HFFc6 (cell line): Measurements from ENCODE around the gene EIF4A2. TPM values are rescaled to one million over a fixed set of nuclear protein-coding genes. Genes with fewer than 3 reads are reported as not detected.

Source experiments
- DNase-seq: peaks from one replicate; pipeline ENCODE4 v3.0.0-alpha.2; 2018
- H3K27ac Mint-ChIP-seq: 2 replicates; pipeline ENCODE4 v1.8.0; 2020; ENCODE audit warnings: mild to moderate bottlenecking, mixed read lengths
- H3K27me3 Mint-ChIP-seq: 2 replicates; pipeline ENCODE4 v1.8.0; 2021; ENCODE audit warnings: mild to moderate bottlenecking, moderate library complexity, mixed read lengths; ENCODE audit not compliant: insufficient read depth
- H3K36me3 Mint-ChIP-seq: 2 replicates; pipeline ENCODE4 v1.8.0; 2021; ENCODE audit warnings: low read depth, mixed read lengths
- H3K4me1 Mint-ChIP-seq: 2 replicates; pipeline ENCODE4 v1.8.0; 2020; ENCODE audit warnings: low read depth, mixed read lengths
- H3K4me3 Mint-ChIP-seq: 2 replicates; pipeline ENCODE4 v1.8.0; 2020; ENCODE audit warnings: mild to moderate bottlenecking, moderate library complexity, mixed read lengths
- H3K9me3 Mint-ChIP-seq: 2 replicates; pipeline ENCODE4 v1.8.0; 2020; ENCODE audit warnings: mild to moderate bottlenecking, mixed read lengths
- CTCF ChIP-seq: fragments of 200-600 bp; sonication (generic); IDR thresholded peaks from 2 replicates; pipeline ENCODE4 v1.5.0; 2021; ENCODE audit warnings: antibody characterized with exemption, mild to moderate bottlenecking
- long read RNA-seq: library from polyadenylated mRNA; unstranded; transcript quantifications from one replicate; pipeline ENCODE4 v2.0.0, GENCODE V29; 2019
- total RNA-seq, 6 experiments: library from RNA; stranded (reverse); fragmentation: NEBNext Ultra II Directional; extraction: Animal tissue kit (Norgen Biotek cat#: 25700); gene quantifications; 2 replicates in 1 of 6; 3 replicates in 5 of 6; pipeline ENCODE4 v1.2.3, GENCODE V29; 2021

EIF4A2 gene
- total RNA-seq: 100 to 1,000 TPM; 249 to 363 (median 264) TPM
- long read RNA-seq, transcript EIF4A2-203 (10 exons, 1,751 nt): minor isoform, 15 of 654 reads
- long read RNA-seq, transcript EIF4A2-205 (11 exons, 1,889 nt): minor isoform, 136 of 654 reads
- long read RNA-seq, transcript EIF4A2-201 (11 exons, 1,919 nt): major isoform, 352 of 654 reads
- long read RNA-seq, transcript EIF4A2-207 (10 exons, 1,729 nt): minor isoform, 8 of 654 reads
- long read RNA-seq, partial matches to known transcripts: 58 of 654 reads
- long read RNA-seq, other reads (novel, unspliced or antisense): 76 of 654 reads

GRCh38 chr3:186783058-186783730 is at the start of gene EIF4A2:
Gene EIF4A2, plus strand, starts transcription at chr3:186783577. Its CDS starts 34 bp downstream, at chr3:186783611.
- Mint-ChIP-seq H3K27ac (peak within 1 kb of the TSS; percentile 99), H3K27me3 (peaks cover 19% of the 10 kb centered on the region), H3K36me3 (peaks cover 48% of the 10 kb centered on the region), H3K4me1 (peaks cover 39% of the 10 kb centered on the region), H3K4me3 (peak within 1 kb of the TSS; percentile 99), H3K9me3 (peaks cover 21% of the 10 kb centered on the region)
- TF ChIP-seq CTCF: no peak
- peak; percentile 88 for DNase-seq

- Mint-ChIP-seq H3K27ac (no peak overlapping the region), H3K36me3 (no peaks in the 10 kb centered on the region), H3K4me3 (no peak overlapping the region), H3K4me1 (peaks cover 11% of the 10 kb centered on the region), H3K27me3 (peaks cover 6% of the 10 kb centered on the region; the same call in 1 of the 2 replicates), H3K9me3 (no peaks in the 10 kb centered on the region)
- TF ChIP-seq CTCF: no peak
- no peak for DNase-seq
These were observed 40.6 kb upstream of the EIF4A2 start for GRCh38 chr3:186742618-186743380.

- Mint-ChIP-seq H3K27ac (no peak overlapping the region), H3K36me3 (no peaks in the 10 kb centered on the region), H3K4me1 (peaks cover 17% of the 10 kb centered on the region), H3K27me3 (peaks cover 6% of the 10 kb centered on the region; the same call in 1 of the 2 replicates), H3K9me3 (no peaks in the 10 kb centered on the region), H3K4me3 (no peak overlapping the region)
- TF ChIP-seq CTCF: no peak
- no peak for DNase-seq
These were observed 39.7 kb upstream of the EIF4A2 start for GRCh38 chr3:186743666-186744065.

- no peak for TF ChIP-seq CTCF
- H3K4me3 Mint-ChIP-seq: peak overlapping the region; percentile 41
- H3K27ac Mint-ChIP-seq: peak overlapping the region; percentile 90
- no peaks in the 10 kb centered on the region for H3K9me3 Mint-ChIP-seq
- H3K27me3 Mint-ChIP-seq: peaks cover 2% of the 10 kb centered on the region
- DNase-seq: peak; percentile 84
- H3K36me3 Mint-ChIP-seq: no peaks in the 10 kb centered on the region
- H3K4me1 Mint-ChIP-seq: peaks cover 17% of the 10 kb centered on the region
These were observed 37.4 kb upstream of the EIF4A2 start for GRCh38 chr3:186746008-186746407.

- Mint-ChIP-seq H3K9me3 (no peaks in the 10 kb centered on the region), H3K36me3 (no peaks in the 10 kb centered on the region), H3K4me3 (no peak overlapping the region), H3K27me3 (peaks cover 3% of the 10 kb centered on the region; the same call in 1 of the 2 replicates), H3K4me1 (peaks cover 46% of the 10 kb centered on the region), H3K27ac (no peak overlapping the region)
- no peak for DNase-seq
- TF ChIP-seq CTCF: no peak
These were observed 33.1 kb upstream of the EIF4A2 start for GRCh38 chr3:186750316-186750715.
